ENCODE results near the gene NSL1.
"Not testable (repeated sequence)": the region's sequence is repeated elsewhere in the genome, so short reads cannot be mapped to it uniquely, and the experiment has no call there.

The NSL1 gene

GRCh38 chr1:212769459-212770167 is 22.0 kb downstream of the NSL1 start:
- no peak overlapping the region for H3K27ac ChIP-seq
- TF ChIP-seq CTCF (IDR thresholded peaks at IDR 0.05) (no peak), ZFX (IDR thresholded peaks at IDR 0.05; ENCODE audit: borderline replicate concordance) (no peak)

- not testable (repeated sequence) for H3K27ac ChIP-seq
Observed at GRCh38 chr1:212766825-212767224, 24.8 kb downstream of the NSL1 start.

- not testable (repeated sequence) for H3K27ac ChIP-seq
Observed at GRCh38 chr1:212764718-212765281, 26.8 kb downstream of the NSL1 start.

GRCh38 chr1:212762839-212763238 is 28.7 kb downstream of the NSL1 start:
- H3K27ac ChIP-seq = no peak overlapping the region
- no peak for TF ChIP-seq CTCF (IDR thresholded peaks at IDR 0.05)
- no peak for TF ChIP-seq ZFX (IDR thresholded peaks at IDR 0.05; ENCODE audit: borderline replicate concordance)

- H3K27ac ChIP-seq = no peak overlapping the region; the same call in 1 of the 2 replicates
- no peak for TF ChIP-seq CTCF (IDR thresholded peaks at IDR 0.05)
- no peak for TF ChIP-seq ZFX (IDR thresholded peaks at IDR 0.05; ENCODE audit: borderline replicate concordance)
Observed at GRCh38 chr1:212762234-212762633, 29.3 kb downstream of the NSL1 start.

- TF ChIP-seq ZFX (IDR thresholded peaks at IDR 0.05; ENCODE audit: borderline replicate concordance) = no peak
- peak; percentile 81 for TF ChIP-seq CTCF (IDR thresholded peaks at IDR 0.05)
- H3K27ac ChIP-seq = no peak overlapping the region
Observed at GRCh38 chr1:212760126-212760823, 31.3 kb downstream of the NSL1 start.

- no peak for TF ChIP-seq CTCF (IDR thresholded peaks at IDR 0.05)
- H3K27ac ChIP-seq = no peak overlapping the region
Observed at GRCh38 chr1:212759683-212760082, 31.9 kb downstream of the NSL1 start.

GRCh38 chr1:212754680-212755079 is 36.9 kb downstream of the NSL1 start:
- H3K27ac ChIP-seq = no peak overlapping the region
- no peak for TF ChIP-seq ZFX (IDR thresholded peaks at IDR 0.05; ENCODE audit: borderline replicate concordance)

GRCh38 chr1:212754193-212754592 is 37.4 kb downstream of the NSL1 start:
- TF ChIP-seq ZFX (IDR thresholded peaks at IDR 0.05; ENCODE audit: borderline replicate concordance) (no peak), CTCF (IDR thresholded peaks at IDR 0.05) (no peak)
- no peak overlapping the region for H3K27ac ChIP-seq

Measured in 22Rv1 (cell line).